ENCODE data around the gene CCSER1.

GRCh38 chr4:90162566-90162965, 35.4 kb downstream of the CCSER1 start:
- no peak for TF ChIP-seq CTCF (conservative IDR thresholded peaks at IDR 0.05; ENCODE audit: low read length)
- TF ChIP-seq EZH2phosphoT487 (IDR thresholded peaks at IDR 0.05; ENCODE audit: borderline replicate concordance): no peak

All from Loucy (cell line).